LNCAP (cell line): ENCODE results near the gene SLC11A2.

ENCODE experiments used
- TF ChIP-seq, protein P1 (sequence below): fragments of 450-650 bp; IDR thresholded peaks from 2 replicates; pipeline ENCODE4 v1.5.1; 2017; ENCODE audit warnings: mild to moderate bottlenecking

Gene SLC11A2

DNA sequence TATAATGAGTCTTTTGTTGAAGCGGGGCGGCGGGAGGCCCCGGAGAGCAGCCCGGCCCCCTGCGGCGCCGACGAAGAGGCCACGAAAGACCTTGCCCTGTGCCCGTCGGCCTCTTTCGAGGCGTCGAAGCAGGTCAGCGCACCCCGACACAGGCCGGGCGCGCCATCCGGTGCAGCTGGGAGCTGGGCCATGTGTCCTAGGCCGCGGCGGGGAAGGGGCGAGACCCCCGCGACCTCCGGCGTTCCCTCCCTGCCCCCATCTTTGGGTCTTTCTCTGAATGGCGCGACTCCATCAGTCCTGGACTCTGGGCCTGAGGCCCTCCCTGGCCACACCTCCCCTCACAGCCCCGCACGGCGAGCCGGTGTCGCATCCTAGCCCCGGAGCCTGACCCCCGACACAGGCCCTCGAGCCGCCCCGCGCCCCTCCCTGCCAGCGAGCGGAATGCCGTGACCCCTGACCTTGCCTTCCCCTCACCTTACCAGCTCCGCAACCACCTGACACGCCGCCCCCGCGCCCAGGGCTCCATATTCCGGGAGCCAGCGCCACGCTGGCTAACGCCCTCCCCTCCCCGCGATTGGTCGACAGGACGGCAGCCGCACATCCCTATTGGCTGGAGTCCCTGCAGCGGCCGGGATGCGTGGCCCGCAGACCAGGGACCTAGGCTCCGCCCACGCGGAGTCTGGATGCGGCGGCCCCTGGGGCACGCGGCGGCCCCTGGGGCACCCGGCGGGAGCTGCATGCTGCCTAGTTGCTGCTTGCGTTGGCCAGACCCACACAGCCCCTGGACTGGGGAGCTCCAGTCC lies at the start of gene SLC11A2:
TSS of gene SLC11A2 (minus strand) at position 549 of the 803 bp plus-strand sequence. CDS start 15,656 bp downstream, outside the sequence.
- TF ChIP-seq, protein P1, sequence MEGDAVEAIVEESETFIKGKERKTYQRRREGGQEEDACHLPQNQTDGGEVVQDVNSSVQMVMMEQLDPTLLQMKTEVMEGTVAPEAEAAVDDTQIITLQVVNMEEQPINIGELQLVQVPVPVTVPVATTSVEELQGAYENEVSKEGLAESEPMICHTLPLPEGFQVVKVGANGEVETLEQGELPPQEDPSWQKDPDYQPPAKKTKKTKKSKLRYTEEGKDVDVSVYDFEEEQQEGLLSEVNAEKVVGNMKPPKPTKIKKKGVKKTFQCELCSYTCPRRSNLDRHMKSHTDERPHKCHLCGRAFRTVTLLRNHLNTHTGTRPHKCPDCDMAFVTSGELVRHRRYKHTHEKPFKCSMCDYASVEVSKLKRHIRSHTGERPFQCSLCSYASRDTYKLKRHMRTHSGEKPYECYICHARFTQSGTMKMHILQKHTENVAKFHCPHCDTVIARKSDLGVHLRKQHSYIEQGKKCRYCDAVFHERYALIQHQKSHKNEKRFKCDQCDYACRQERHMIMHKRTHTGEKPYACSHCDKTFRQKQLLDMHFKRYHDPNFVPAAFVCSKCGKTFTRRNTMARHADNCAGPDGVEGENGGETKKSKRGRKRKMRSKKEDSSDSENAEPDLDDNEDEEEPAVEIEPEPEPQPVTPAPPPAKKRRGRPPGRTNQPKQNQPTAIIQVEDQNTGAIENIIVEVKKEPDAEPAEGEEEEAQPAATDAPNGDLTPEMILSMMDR, result no peak

DNA sequence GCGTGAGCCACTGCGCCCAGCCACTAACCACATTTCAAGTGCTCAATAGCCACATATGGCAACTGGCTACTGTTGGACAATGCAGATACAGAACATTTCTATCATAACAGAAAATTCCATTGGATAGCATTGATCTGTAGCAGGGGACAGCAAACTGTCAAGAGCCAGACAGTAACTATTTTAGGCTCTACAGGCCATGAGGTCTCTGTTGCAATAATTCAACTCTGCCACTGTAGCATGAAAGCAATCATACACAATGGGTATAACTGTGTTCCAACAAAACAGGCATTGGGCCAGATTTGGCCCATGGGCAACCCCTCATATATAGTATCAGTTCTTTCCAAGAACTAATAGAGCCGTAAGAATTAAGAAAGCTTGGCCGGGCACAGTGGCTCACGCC lies 49.2 kb upstream of the SLC11A2 start:
- TF ChIP-seq, protein P1, result no peak

DNA sequence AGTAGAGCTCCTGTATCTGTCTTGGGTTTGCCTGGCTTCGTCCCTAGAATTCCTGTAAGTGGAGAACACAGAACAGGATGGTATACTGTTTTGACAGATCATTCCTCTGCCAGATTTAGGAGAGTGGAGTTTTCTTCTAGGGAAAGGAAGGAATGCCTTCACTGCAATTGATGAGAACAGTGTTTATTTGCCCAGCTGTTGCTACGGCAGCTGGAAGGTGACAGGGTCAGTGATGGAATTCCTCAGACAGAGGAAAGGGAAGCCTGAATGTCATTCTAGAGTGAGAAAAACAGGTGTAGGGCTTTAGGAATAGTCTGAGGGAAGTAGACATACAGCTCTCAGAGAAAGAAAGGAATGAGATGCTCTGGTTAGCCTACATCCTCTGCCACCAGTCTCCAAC lies 45.5 kb upstream of the SLC11A2 start:
- TF ChIP-seq, protein P1, result no peak

DNA sequence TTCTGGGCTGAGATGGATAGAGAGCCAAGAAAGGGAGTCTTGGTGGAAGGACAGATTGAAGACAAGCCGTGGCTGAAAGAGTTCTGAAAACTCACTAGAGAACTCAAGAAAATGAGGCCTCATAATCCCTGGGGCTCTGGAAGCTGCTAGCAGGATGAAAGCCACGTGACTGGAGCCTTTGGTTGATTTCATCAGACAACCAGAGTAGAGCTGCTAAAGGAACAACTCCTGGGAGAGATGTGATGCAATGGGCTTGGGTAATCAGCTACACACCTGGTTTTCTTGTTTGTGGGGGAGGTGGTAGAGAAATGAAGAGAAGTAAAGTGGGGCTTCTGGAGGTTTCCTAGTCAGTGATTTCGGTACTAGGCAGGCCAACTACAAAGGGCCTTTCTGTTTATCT lies 43.8 kb upstream of the SLC11A2 start:
- TF ChIP-seq, protein P1, result no peak

DNA sequence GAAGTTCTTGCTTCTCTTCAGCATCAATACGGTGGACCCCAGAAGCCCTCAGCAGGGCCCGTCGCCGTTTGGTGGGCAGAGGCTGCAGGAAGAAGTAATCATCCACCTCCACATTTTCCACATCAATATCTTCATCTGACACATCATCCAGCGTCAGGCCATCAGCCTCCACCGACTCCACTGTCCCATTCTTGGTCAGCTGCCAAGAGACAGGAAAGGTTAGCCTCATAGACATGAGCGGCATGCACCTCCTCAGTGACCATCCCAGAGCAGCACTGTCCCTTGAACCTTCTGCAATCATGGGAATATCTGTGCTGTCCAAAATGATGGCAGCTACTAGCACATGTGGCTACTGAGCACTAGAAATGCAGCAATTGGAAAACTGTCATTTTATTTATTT lies 41.6 kb upstream of the SLC11A2 start:
- TF ChIP-seq, protein P1, result no peak

DNA sequence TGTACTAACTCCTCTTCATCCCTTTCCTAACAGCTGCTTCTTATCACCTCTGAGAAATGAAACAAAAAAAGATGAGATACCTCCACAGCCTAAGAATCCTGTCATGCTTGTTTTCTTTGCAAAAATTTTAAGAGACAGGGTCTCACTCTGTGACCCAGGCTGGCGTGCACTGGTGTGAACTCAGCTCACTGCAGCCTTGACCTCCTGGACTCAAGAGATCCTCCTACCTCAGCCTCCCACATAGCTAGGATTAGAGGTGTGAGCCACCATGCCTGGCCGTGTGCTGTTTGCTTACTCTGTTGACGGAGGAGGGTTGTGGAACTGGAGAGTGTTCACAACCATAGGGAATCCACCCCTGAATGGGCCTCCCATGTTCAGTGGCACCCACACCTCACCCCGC lies 41.0 kb upstream of the SLC11A2 start:
- TF ChIP-seq, protein P1, result no peak

DNA sequence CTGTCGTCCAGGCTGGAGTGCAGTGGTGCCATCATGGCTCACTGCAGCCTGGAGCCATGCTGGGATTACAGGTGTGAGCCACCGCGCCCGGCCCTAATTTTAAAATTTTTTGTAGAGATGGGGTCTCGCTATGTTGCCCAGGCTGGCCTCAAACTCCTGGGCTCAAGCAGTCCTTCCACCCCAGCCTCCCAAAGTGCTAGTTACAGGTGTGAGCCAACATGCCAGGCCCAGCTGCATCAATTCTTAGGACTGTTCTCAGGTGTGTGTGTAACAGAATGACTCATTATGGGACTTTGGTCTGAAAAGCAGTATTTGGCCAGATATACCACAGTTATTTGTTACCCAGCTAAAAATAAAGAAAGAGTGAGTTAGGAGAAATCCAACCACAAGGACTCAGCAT lies 39.3 kb upstream of the SLC11A2 start:
- TF ChIP-seq, protein P1, result no peak
